Measurements from ENCODE around the gene GSTA2. TPM values are rescaled to one million over a fixed set of nuclear protein-coding genes. Genes with fewer than 3 reads are reported as not detected.

GSTA2 gene
- total RNA-seq, 1 experiment from 2014 or later: not detected

Other genes with a start within 250 kb of the GSTA2 start
- 4.9 and 9.6 TPM in 2 replicates for gene TRAM2, start 186.4 kb downstream of the GSTA2 start, total RNA-seq (2014; rRNA removed; shearing (Covaris generic))
- 47.1 and 61.1 TPM in 2 replicates for gene TMEM14A, start 92.4 kb downstream of the GSTA2 start, total RNA-seq (2014; rRNA removed; shearing (Covaris generic))
- gene GSTA1, start 40.3 kb upstream of the GSTA2 start, total RNA-seq (2014; rRNA removed; shearing (Covaris generic)): not detected in 2 replicates
- not detected in 2 replicates for gene GSTA5, start 77.3 kb upstream of the GSTA2 start, total RNA-seq (2014; rRNA removed; shearing (Covaris generic))
- gene GSTA3, start 146.2 kb upstream of the GSTA2 start, total RNA-seq (2014; rRNA removed; shearing (Covaris generic)): not detected in 2 replicates
- gene GSTA4, start 231.8 kb upstream of the GSTA2 start, total RNA-seq (2014; rRNA removed; shearing (Covaris generic)): 37.7 and 42.0 TPM in 2 replicates

All from G401 (cell line).